Caco-2 (cell line): Measurements from ENCODE around the gene NUDT3. TPM values are rescaled to one million over a fixed set of nuclear protein-coding genes. Genes with fewer than 3 reads are reported as not detected.

Experiments used
- BruUV-seq: library from RNA; stranded (reverse); fragments of 400-500 nt; replicated peaks from 2 replicates; lab custom pipeline; 2021; lab: Mats Ljungman, UMichigan
- CTCF ChIA-PET: fragments of 300-600 bp; sonication (Branson Sonifier 250); formaldehyde crosslinking; loops from one replicate; lab custom pipeline; 2022; ENCODE audit warnings: antibody characterized with exemption; lab: Charles Lee
- POLR2A ChIA-PET: fragments of 300-600 bp; sonication (Branson Sonifier 250); formaldehyde crosslinking; loops from one replicate; lab custom pipeline; 2022; ENCODE audit warnings: antibody characterized with exemption; lab: Charles Lee
- DNase-seq, 2 experiments: peaks; one replicate each; pipeline versions ENCODE4 v3.0.0 to v3.0.0-alpha.2; 2020 to 2022
- H3K27me3 ChIP-seq: replicated peaks from 2 replicates; pipeline ENCODE4 v1.6.0; 2011; ENCODE audit warnings: low read length; ENCODE audit not compliant: control insufficient read depth, insufficient read depth
- H3K36me3 ChIP-seq: 2 replicates; pipeline ENCODE4 v1.5.1; 2011; ENCODE audit warnings: low read length; ENCODE audit not compliant: control insufficient read depth, insufficient read depth
- H3K4me1 ChIP-seq: fragments of 250-450 bp; sonication (Bioruptor Pico); 2 replicates; pipeline ENCODE4 v1.5.1; 2020; ENCODE audit warnings: mild to moderate bottlenecking
- H3K4me3 ChIP-seq: 2 replicates; pipeline ENCODE4 v1.5.1; 2011; ENCODE audit warnings: low read depth, mild to moderate bottlenecking, control low read depth, low read length
- H3K9me3 ChIP-seq: fragments of 250-450 bp; sonication (Bioruptor Pico); 2 replicates; pipeline ENCODE4 v1.5.1; 2020; ENCODE audit warnings: mild to moderate bottlenecking, moderate library complexity
- H3K27ac Mint-ChIP-seq: one replicate; pipeline ENCODE4 v1.8.0; 2022; ENCODE audit warnings: mixed read lengths; ENCODE audit not compliant: unreplicated experiment
- H3K27me3 Mint-ChIP-seq: one replicate; pipeline ENCODE4 v1.8.0; 2022; ENCODE audit warnings: mixed read lengths; ENCODE audit not compliant: insufficient read depth, unreplicated experiment
- H3K36me3 Mint-ChIP-seq: one replicate; pipeline ENCODE4 v1.8.0; 2022; ENCODE audit warnings: mild to moderate bottlenecking, mixed read lengths; ENCODE audit not compliant: insufficient read depth, unreplicated experiment
- H3K4me1 Mint-ChIP-seq: one replicate; pipeline ENCODE4 v1.8.0; 2022; ENCODE audit warnings: low read depth, mixed read lengths; ENCODE audit not compliant: unreplicated experiment
- H3K4me3 Mint-ChIP-seq: one replicate; pipeline ENCODE4 v1.8.0; 2022; ENCODE audit warnings: mild to moderate bottlenecking, moderate library complexity, mixed read lengths; ENCODE audit not compliant: unreplicated experiment
- H3K9me3 Mint-ChIP-seq: one replicate; pipeline ENCODE4 v1.8.0; 2022; ENCODE audit warnings: mixed read lengths; ENCODE audit not compliant: unreplicated experiment
- CTCF ChIP-seq, 2 experiments: fragments of 200-600 bp in 1 of 2; IDR thresholded peaks; 1 replicate in 1 of 2; 2 replicates in 1 of 2; pipeline versions ENCODE4 v1.5.1 to v1.8.0; 2011 to 2022; ENCODE audit warnings: antibody characterized with exemption in 1 of 2, control low read depth in 1 of 2, inconsistent platforms in 1 of 2, low read depth in 1 of 2, low read length in 1 of 2, mild to moderate bottlenecking in 1 of 2, moderate library complexity in 1 of 2; ENCODE audit not compliant: insufficient read depth in 1 of 2, severe bottlenecking in 1 of 2, unreplicated experiment in 1 of 2
- intact Hi-C: fragments of 100-400 bp; cut with micrococcal nuclease; formaldehyde crosslinking; loops from one replicate; pipeline ENCODE4 v1.10.0; 2022; ENCODE audit not compliant: unreplicated experiment
- total RNA-seq: library from RNA; stranded (reverse); gene quantifications from 2 replicates; pipeline ENCODE4 v1.2.3, GENCODE V29; 2022

The NUDT3 gene
- total RNA-seq, 1 experiment from 2014 or later, result 22.9 TPM

GRCh38 chr6:34284563-34285447 is 107.7 kb downstream of the NUDT3 start:
- H3K4me1 Mint-ChIP-seq, result no peaks in the 10 kb centered on the region
- Histone ChIP-seq H3K9me3 (no peaks in the 10 kb centered on the region), H3K36me3 (no peaks in the 10 kb centered on the region; the same call in 1 of the 2 replicates), H3K4me3 (no peak overlapping the region), H3K27me3 (no peaks in the 10 kb centered on the region), H3K4me1 (no peaks in the 10 kb centered on the region)
- DNase-seq, result no peak
- peaks cover 8% of the 10 kb centered on the region for H3K36me3 Mint-ChIP-seq
- TF ChIP-seq CTCF (IDR thresholded peaks at IDR 0.05; ENCODE audit: insufficient read depth in 1 of 2, low read depth in 1 of 2, low read length in 1 of 2, severe bottlenecking in 1 of 2, unreplicated experiment in 1 of 2), result no peak
- no peak overlapping the region for H3K4me3 Mint-ChIP-seq
- POLR2A ChIA-PET, result no interaction called here
- H3K27ac Mint-ChIP-seq, result no peak overlapping the region
- intact Hi-C loops, result no loop called here
- no TSS peak for BruUV-seq
- no peaks in the 10 kb centered on the region for H3K27me3 Mint-ChIP-seq
- H3K9me3 Mint-ChIP-seq, result no peaks in the 10 kb centered on the region
- CTCF ChIA-PET, result no interaction called here

- Mint-ChIP-seq H3K9me3 (no peaks in the 10 kb centered on the region), H3K27ac (no peak overlapping the region), H3K36me3 (peaks cover 16% of the 10 kb centered on the region), H3K4me1 (peaks cover 9% of the 10 kb centered on the region), H3K27me3 (no peaks in the 10 kb centered on the region), H3K4me3 (no peak overlapping the region)
- CTCF ChIA-PET, result no interaction called here
- POLR2A ChIA-PET, result no interaction called here
- no TSS peak for BruUV-seq
- peaks cover 8% of the 10 kb centered on the region for H3K4me1 ChIP-seq
- no peak overlapping the region for H3K4me3 ChIP-seq
- no peak for TF ChIP-seq CTCF (IDR thresholded peaks at IDR 0.05; ENCODE audit: insufficient read depth in 1 of 2, low read depth in 1 of 2, low read length in 1 of 2, severe bottlenecking in 1 of 2, unreplicated experiment in 1 of 2)
- intact Hi-C loops, result no loop called here
- no peaks in the 10 kb centered on the region for H3K9me3 ChIP-seq
- no peaks in the 10 kb centered on the region for H3K36me3 ChIP-seq
- no peaks in the 10 kb centered on the region for H3K27me3 ChIP-seq
- DNase-seq, result no peak
Measured at GRCh38 chr6:34281702-34282334, 110.7 kb downstream of the NUDT3 start.

GRCh38 chr6:34280216-34280615 is 112.3 kb downstream of the NUDT3 start:
- Mint-ChIP-seq H3K27me3 (no peaks in the 10 kb centered on the region), H3K4me3 (no peak overlapping the region), H3K36me3 (peaks cover 16% of the 10 kb centered on the region), H3K27ac (no peak overlapping the region), H3K4me1 (peaks cover 17% of the 10 kb centered on the region), H3K9me3 (no peaks in the 10 kb centered on the region)
- intact Hi-C loops, result no loop called here
- no peaks in the 10 kb centered on the region for H3K9me3 ChIP-seq
- CTCF ChIA-PET, result interaction anchor here (0.6 kb wide), 1 partner anchor 302 kb away, joined by 5 read pairs; no protein-coding TSS in a partner anchor
- DNase-seq, result no peak
- no peak overlapping the region for H3K4me3 ChIP-seq
- H3K27me3 ChIP-seq, result no peaks in the 10 kb centered on the region
- TF ChIP-seq CTCF (IDR thresholded peaks at IDR 0.05; ENCODE audit: insufficient read depth in 1 of 2, low read depth in 1 of 2, low read length in 1 of 2, severe bottlenecking in 1 of 2, unreplicated experiment in 1 of 2), result no peak
- no TSS peak for BruUV-seq
- no peaks in the 10 kb centered on the region for H3K36me3 ChIP-seq
- POLR2A ChIA-PET, result interaction anchor here (0.5 kb wide), 1 partner anchor 30 kb away, joined by 5 read pairs; no protein-coding TSS in a partner anchor
- H3K4me1 ChIP-seq, result peaks cover 16% of the 10 kb centered on the region
